Endothelial cell (in vitro differentiated cells): ENCODE measurements around the gene RHOBTB1. TPM values are rescaled to one million over a fixed set of nuclear protein-coding genes. Genes with fewer than 3 reads are reported as not detected.

Source experiments
- DNase-seq: peaks from one replicate; pipeline ENCODE4 v3.0.0; 2021; ENCODE audit warnings: low spot score
- H3K27ac Mint-ChIP-seq: one replicate; pipeline ENCODE4 v1.8.0; 2021; ENCODE audit warnings: mixed read lengths, inconsistent platforms; ENCODE audit not compliant: unreplicated experiment
- H3K27me3 Mint-ChIP-seq: one replicate; pipeline ENCODE4 v1.8.0; 2021; ENCODE audit warnings: mild to moderate bottlenecking, moderate library complexity, mixed read lengths, inconsistent platforms; ENCODE audit not compliant: unreplicated experiment
- H3K36me3 Mint-ChIP-seq: one replicate; pipeline ENCODE4 v1.8.0; 2021; ENCODE audit warnings: mild to moderate bottlenecking, low read depth, mixed read lengths, inconsistent platforms; ENCODE audit not compliant: unreplicated experiment
- H3K4me1 Mint-ChIP-seq: one replicate; pipeline ENCODE4 v1.8.0; 2021; ENCODE audit warnings: mild to moderate bottlenecking, mixed read lengths, inconsistent platforms; ENCODE audit not compliant: unreplicated experiment
- H3K4me3 Mint-ChIP-seq: one replicate; pipeline ENCODE4 v1.8.0; 2021; ENCODE audit warnings: mild to moderate bottlenecking, mixed read lengths, inconsistent platforms; ENCODE audit not compliant: unreplicated experiment
- H3K9me3 Mint-ChIP-seq: one replicate; pipeline ENCODE4 v1.8.0; 2021; ENCODE audit warnings: mixed read lengths, inconsistent platforms; ENCODE audit not compliant: unreplicated experiment
- CTCF ChIP-seq: fragments of 200-600 bp; sonication (generic); IDR thresholded peaks from one replicate; pipeline ENCODE4 v1.5.0; 2021; ENCODE audit warnings: antibody characterized with exemption; ENCODE audit not compliant: unreplicated experiment
- total RNA-seq: library from RNA; stranded (reverse); fragmentation: NEBNext Ultra II Directional; extraction: Animal tissue kit (Norgen Biotek cat#: 25700); gene quantifications from one replicate; pipeline ENCODE4 v1.2.1, GENCODE V29; 2021; ENCODE audit not compliant: unreplicated experiment

The RHOBTB1 gene
- total RNA-seq, 1 donor from 2014 or later: 20.3 TPM

GRCh38 chr10:60977161-60978122 lies 33.5 kb upstream of the RHOBTB1 start:
- no peak for TF ChIP-seq CTCF
- no peaks in the 10 kb centered on the region for H3K4me1 Mint-ChIP-seq
- no peaks in the 10 kb centered on the region for H3K9me3 Mint-ChIP-seq
- no peak overlapping the region for H3K4me3 Mint-ChIP-seq
- no peak for DNase-seq
- no peaks in the 10 kb centered on the region for H3K27me3 Mint-ChIP-seq
- H3K36me3 Mint-ChIP-seq: no peaks in the 10 kb centered on the region
- H3K27ac Mint-ChIP-seq: no peak overlapping the region

- no peaks in the 10 kb centered on the region for H3K9me3 Mint-ChIP-seq
- H3K4me1 Mint-ChIP-seq: no peaks in the 10 kb centered on the region
- no peak overlapping the region for H3K27ac Mint-ChIP-seq
- H3K4me3 Mint-ChIP-seq: no peak overlapping the region
- no peak for DNase-seq
- peaks cover 4% of the 10 kb centered on the region for H3K27me3 Mint-ChIP-seq
- no peaks in the 10 kb centered on the region for H3K36me3 Mint-ChIP-seq
- TF ChIP-seq CTCF: no peak
These were observed 32.7 kb upstream of the RHOBTB1 start for GRCh38 chr10:60976687-60977086.

GRCh38 chr10:60975716-60976115 lies 31.7 kb upstream of the RHOBTB1 start:
- no peaks in the 10 kb centered on the region for H3K4me1 Mint-ChIP-seq

GRCh38 chr10:60974463-60975149 lies 30.6 kb upstream of the RHOBTB1 start:
- H3K36me3 Mint-ChIP-seq: no peaks in the 10 kb centered on the region
- H3K4me3 Mint-ChIP-seq: no peak overlapping the region
- H3K4me1 Mint-ChIP-seq: no peaks in the 10 kb centered on the region
- DNase-seq: no peak
- TF ChIP-seq CTCF: no peak
- peaks cover 4% of the 10 kb centered on the region for H3K27me3 Mint-ChIP-seq
- H3K27ac Mint-ChIP-seq: no peak overlapping the region
- H3K9me3 Mint-ChIP-seq: no peaks in the 10 kb centered on the region

More at GRCh38 chr10:60975716-60976115, 31.7 kb upstream of the RHOBTB1 start:
- TF ChIP-seq CTCF: no peak
- Mint-ChIP-seq H3K4me3 (no peak overlapping the region), H3K27me3 (peaks cover 4% of the 10 kb centered on the region), H3K9me3 (no peaks in the 10 kb centered on the region), H3K27ac (no peak overlapping the region), H3K36me3 (no peaks in the 10 kb centered on the region)
- DNase-seq: no peak
